ENCODE data around the gene TLL2.
A peak's percentile ranks its signal among the peaks of the same experiment; 100 is the strongest.

Gene TLL2

GRCh38 chr10:96415891-96416554 is 97.7 kb downstream of the TLL2 start:
- no peak for TF ChIP-seq CTCF (conservative IDR thresholded peaks at IDR 0.05; ENCODE audit: low read depth, low read length)
- DNase-seq (ENCODE audit: low read depth): no peak
- no peak overlapping the region for H3K4me3 ChIP-seq (ENCODE audit: low read length)

- no peak for DNase-seq (ENCODE audit: low read depth)
- no peak for TF ChIP-seq CTCF (conservative IDR thresholded peaks at IDR 0.05; ENCODE audit: low read depth, low read length)
- no peak overlapping the region for H3K4me3 ChIP-seq (ENCODE audit: low read length)
These were observed 98.4 kb downstream of the TLL2 start for GRCh38 chr10:96415150-96415890.

DNA sequence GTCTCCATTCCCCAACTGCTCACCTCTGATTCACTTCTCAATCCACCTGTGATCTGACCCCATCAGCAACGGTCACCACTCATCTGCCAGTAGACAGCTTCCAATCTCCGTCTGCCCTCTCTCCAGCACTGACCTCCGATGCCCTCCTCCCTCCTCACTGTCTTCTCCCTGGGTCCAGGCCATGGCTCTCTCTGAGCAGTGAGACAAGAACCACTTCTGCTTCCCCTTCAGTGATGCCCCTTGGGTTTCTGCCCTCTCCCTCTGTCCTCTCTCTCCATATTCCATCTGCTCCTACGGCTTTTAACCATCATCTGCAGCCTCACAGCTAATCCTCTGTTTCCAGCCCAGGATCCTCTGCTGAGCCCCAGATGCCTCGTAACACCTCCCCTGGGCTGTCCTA is 99.4 kb downstream of the TLL2 start:
- H3K4me3 ChIP-seq (ENCODE audit: low read length): no peak overlapping the region
- no peak for TF ChIP-seq CTCF (conservative IDR thresholded peaks at IDR 0.05; ENCODE audit: low read depth, low read length)
- no peak for DNase-seq (ENCODE audit: low read depth)

DNA sequence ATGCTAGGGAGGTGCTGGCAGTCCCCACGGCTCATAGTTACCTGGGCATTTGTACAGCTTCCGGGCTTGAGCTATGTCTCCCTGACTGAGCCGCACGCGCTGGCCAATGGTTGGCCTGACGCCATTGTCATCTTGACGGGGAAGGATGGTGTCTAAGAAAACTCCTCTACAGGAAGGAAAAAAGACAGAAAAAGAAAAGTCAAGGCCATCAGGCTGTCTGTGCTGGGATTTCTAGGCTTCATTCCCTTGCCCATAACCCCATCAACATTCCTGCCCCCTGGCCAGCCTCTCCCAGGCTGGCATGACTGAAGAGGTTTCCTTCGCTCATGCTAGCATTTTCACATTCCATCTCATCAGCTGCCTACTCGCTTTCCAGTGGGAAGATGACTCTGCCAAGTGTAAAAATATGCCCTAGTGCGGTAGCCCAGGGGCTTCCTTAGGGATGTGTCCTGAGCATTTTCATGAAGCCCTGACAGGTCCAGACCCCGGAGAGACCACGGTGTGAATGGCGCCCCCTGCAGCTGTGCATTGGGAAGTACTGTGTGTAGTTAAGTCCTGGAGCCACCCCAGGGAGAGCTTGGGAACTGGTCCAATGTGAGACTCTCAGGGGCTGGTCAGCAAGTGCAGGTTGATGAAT is 100.5 kb downstream of the TLL2 start:
- peak; percentile 13 for TF ChIP-seq CTCF (conservative IDR thresholded peaks at IDR 0.05; ENCODE audit: low read depth, low read length)
- H3K4me3 ChIP-seq (ENCODE audit: low read length): no peak overlapping the region

GRCh38 chr10:96411716-96412320 is 101.9 kb downstream of the TLL2 start:
- TF ChIP-seq CTCF (conservative IDR thresholded peaks at IDR 0.05; ENCODE audit: low read depth, low read length): no peak
- no peak for DNase-seq (ENCODE audit: low read depth)

More for the DNA sequence above, 100.5 kb downstream of the TLL2 start:
- no peak for DNase-seq (ENCODE audit: low read depth)

GRCh38 chr10:96410296-96410695 is 103.4 kb downstream of the TLL2 start:
- no peak for DNase-seq (ENCODE audit: low read depth)
- no peak for TF ChIP-seq CTCF (conservative IDR thresholded peaks at IDR 0.05; ENCODE audit: low read depth, low read length)
- H3K4me3 ChIP-seq (ENCODE audit: low read length): no peak overlapping the region

More at GRCh38 chr10:96411716-96412320, 101.9 kb downstream of the TLL2 start:
- no peak overlapping the region for H3K4me3 ChIP-seq (ENCODE audit: low read length)
